Measurements from ENCODE around the gene KRTAP4-2. TPM values are rescaled to one million over a fixed set of nuclear protein-coding genes. Genes with fewer than 3 reads are reported as not detected.
"Not testable (repeated sequence)": the region's sequence is repeated elsewhere in the genome, so short reads cannot be mapped to it uniquely, and the experiment has no call there.

The KRTAP4-2 gene
- total RNA-seq, 5 donors from 2014 or later (not counting 1 experiment from before 2014, with no cell fraction given): not detected

DNA sequence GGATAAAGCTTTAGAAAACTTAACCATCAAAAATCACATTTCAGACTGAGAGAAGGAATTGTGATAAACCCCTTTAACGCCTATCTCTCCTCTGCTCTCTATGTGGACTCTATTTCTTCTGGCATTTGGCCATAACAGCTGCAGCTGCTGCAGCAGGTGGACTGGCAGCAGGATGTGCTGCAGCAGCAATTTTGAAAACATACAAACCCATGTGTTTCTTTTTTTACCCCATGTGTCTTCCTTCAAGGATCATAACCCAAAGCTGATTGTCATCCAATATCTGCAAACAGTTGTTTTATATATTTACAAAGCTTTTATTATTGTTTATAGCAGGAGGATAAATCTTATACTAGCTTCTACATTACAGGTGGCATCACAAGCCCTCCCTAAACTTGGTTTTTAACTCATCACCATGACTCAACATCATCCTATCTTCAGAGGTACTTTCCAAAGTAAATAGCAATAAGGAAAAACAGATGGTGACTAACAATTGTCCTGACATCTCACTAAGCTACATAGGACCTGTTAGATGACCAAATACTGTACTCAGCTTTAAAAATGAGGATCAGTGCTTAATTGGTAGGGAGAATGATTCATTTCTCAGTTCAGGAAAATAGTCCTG is 33.9 kb upstream of the KRTAP4-2 start:
- Histone ChIP-seq H3K36me3 (ENCODE audit: control insufficient read depth in 2 of 2, extremely low read depth in 1 of 2, insufficient read depth in 1 of 2, low read length in 1 of 2) (no peaks in the 10 kb centered on the region), H3K4me1 (ENCODE audit: control insufficient read depth in 1 of 2, extremely low read depth in 1 of 2, insufficient read depth in 2 of 2, low read length in 2 of 2) (no peaks in the 10 kb centered on the region), H3K27ac (ENCODE audit: low read length) (no peak overlapping the region), H3K4me3 (ENCODE audit: control insufficient read depth in 1 of 2, extremely low read depth in 1 of 2, low read length in 1 of 2) (no peak overlapping the region), H3K27me3 (replicated peaks in 1 of 2; ENCODE audit: control insufficient read depth in 2 of 2, extremely low read depth in 1 of 2, insufficient read depth in 2 of 2, low read length in 1 of 2) (peaks cover 0 to 22% of the 10 kb centered on the region in 2 experiments), H3K9me3 (no peaks in the 10 kb centered on the region)
- CTCF ChIA-PET: no interaction called here
- H3K9me3 Mint-ChIP-seq: no peaks in the 10 kb centered on the region
- DNase-seq (peak in 1 of 35 experiments; percentile 8), ATAC-seq (replicated peaks in 1 of 4) (no peak)
- H3K4me1 Mint-ChIP-seq: peaks cover 0 to 10% (median 2%) of the 10 kb centered on the region in 3 donors
- POLR2A ChIA-PET: no interaction called here
- peak overlapping the region in 1 of 2 donors; percentile 2 for H3K27ac Mint-ChIP-seq
- no CpG with 5 or more reads among the region's 1 CpG for WGBS (ENCODE audit: insufficient coverage)
- peaks cover 8 to 46% of the 10 kb centered on the region in 2 donors for H3K27me3 Mint-ChIP-seq
- H3K36me3 Mint-ChIP-seq: no peaks in the 10 kb centered on the region
- no peak overlapping the region for H3K4me3 Mint-ChIP-seq

DNA sequence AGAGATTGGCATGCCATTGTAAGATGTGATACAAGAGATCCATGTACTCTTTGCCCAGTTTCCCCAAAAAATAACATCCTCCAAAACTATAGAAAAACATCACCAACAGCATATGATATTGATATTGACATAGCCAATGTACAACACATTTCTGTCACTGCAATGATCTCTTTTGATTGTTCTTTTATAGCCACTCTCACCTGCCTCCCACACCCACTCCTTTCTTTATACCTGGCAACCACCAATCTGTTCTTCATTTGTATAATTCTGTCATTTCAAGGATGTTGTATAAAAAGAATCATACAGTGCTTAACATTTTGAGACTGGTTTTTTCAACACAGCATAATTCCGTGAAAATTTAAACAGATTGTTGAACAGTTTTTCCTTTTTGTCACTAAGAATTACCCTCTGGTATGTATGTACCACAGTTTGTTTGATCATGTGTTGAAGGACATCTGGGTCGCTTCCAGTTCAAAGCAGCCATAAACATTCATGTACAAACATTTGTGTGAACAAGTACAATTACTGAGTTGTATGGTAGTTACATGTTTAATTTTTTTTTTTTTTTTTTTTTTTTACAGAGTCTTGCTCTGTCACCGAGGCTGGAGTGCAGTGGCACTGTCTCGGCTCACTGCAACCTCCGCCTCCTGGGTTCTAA is 21.5 kb upstream of the KRTAP4-2 start:
- DNase-seq (no peak), ATAC-seq (replicated peaks in 1 of 4) (no peak)
- POLR2A ChIA-PET: no interaction called here
- H3K4me3 ChIP-seq (ENCODE audit: control insufficient read depth in 1 of 2, extremely low read depth in 1 of 2, low read length in 1 of 2): no peak overlapping the region
- Mint-ChIP-seq H3K27ac (no peak overlapping the region), H3K9me3 (peaks cover 0 to 7% (median 4%) of the 10 kb centered on the region in 3 donors), H3K4me3 (no peak overlapping the region), H3K36me3 (no peaks in the 10 kb centered on the region), H3K27me3 (no peaks in the 10 kb centered on the region), H3K4me1 (no peaks in the 10 kb centered on the region)
- H3K27me3 ChIP-seq (replicated peaks in 1 of 2; ENCODE audit: control insufficient read depth in 2 of 2, extremely low read depth in 1 of 2, insufficient read depth in 2 of 2, low read length in 1 of 2): no peaks in the 10 kb centered on the region
- H3K9me3 ChIP-seq: no peaks in the 10 kb centered on the region
- H3K4me1 ChIP-seq (ENCODE audit: control insufficient read depth in 1 of 2, extremely low read depth in 1 of 2, insufficient read depth in 2 of 2, low read length in 2 of 2): no peaks in the 10 kb centered on the region
- H3K27ac ChIP-seq (ENCODE audit: low read length): no peak overlapping the region
- WGBS (ENCODE audit: insufficient coverage): no CpG with 5 or more reads among the region's 5 CpGs
- no peaks in the 10 kb centered on the region for H3K36me3 ChIP-seq (ENCODE audit: control insufficient read depth in 2 of 2, extremely low read depth in 1 of 2, insufficient read depth in 1 of 2, low read length in 1 of 2)
- CTCF ChIA-PET: no interaction called here

DNA sequence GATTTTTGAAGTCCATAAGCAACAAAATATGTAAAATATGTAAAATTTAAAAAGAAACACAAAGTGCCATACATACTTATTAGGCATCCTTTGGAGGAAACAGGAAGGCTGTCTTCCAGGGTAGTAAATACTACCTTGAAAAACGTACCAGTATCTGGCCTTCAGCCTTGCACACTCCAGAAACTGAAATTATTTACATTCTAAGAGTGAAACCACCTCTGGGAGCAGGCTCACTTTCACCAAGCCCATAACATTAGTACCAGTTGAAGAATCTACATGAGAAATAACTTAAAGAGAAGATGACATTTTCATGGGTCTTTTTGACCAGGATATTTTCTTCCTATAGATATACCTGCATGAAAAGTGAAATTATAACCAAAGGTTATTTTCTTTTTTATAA is 18.0 kb upstream of the KRTAP4-2 start:
- POLR2A ChIA-PET: no interaction called here
- Mint-ChIP-seq H3K27me3 (peaks cover under 1 to 5% of the 10 kb centered on the region in 2 donors), H3K36me3 (no peaks in the 10 kb centered on the region), H3K27ac (no peak overlapping the region), H3K4me3 (no peak overlapping the region), H3K9me3 (peaks cover 0 to 7% (median 4%) of the 10 kb centered on the region in 3 donors), H3K4me1 (no peaks in the 10 kb centered on the region)
- CTCF ChIA-PET: interaction anchor here in 1 of 2 donors (0.5 kb wide), 1 partner anchor 98 kb away, joined by 3 read pairs; no protein-coding TSS in a partner anchor
- H3K4me3 ChIP-seq (ENCODE audit: control insufficient read depth in 1 of 2, extremely low read depth in 1 of 2, low read length in 1 of 2): no peak overlapping the region
- no peaks in the 10 kb centered on the region for H3K9me3 ChIP-seq
- DNase-seq (no peak), ATAC-seq (replicated peaks in 1 of 4) (no peak)
- no peaks in the 10 kb centered on the region for H3K4me1 ChIP-seq (ENCODE audit: control insufficient read depth in 1 of 2, extremely low read depth in 1 of 2, insufficient read depth in 2 of 2, low read length in 2 of 2)
- H3K27me3 ChIP-seq (replicated peaks in 1 of 2; ENCODE audit: control insufficient read depth in 2 of 2, extremely low read depth in 1 of 2, insufficient read depth in 2 of 2, low read length in 1 of 2): no peaks in the 10 kb centered on the region
- no CpG with 5 or more reads among the region's 1 CpG for WGBS (ENCODE audit: insufficient coverage)
- H3K36me3 ChIP-seq (ENCODE audit: control insufficient read depth in 2 of 2, extremely low read depth in 1 of 2, insufficient read depth in 1 of 2, low read length in 1 of 2): no peaks in the 10 kb centered on the region
- H3K27ac ChIP-seq (ENCODE audit: low read length): no peak overlapping the region

DNA sequence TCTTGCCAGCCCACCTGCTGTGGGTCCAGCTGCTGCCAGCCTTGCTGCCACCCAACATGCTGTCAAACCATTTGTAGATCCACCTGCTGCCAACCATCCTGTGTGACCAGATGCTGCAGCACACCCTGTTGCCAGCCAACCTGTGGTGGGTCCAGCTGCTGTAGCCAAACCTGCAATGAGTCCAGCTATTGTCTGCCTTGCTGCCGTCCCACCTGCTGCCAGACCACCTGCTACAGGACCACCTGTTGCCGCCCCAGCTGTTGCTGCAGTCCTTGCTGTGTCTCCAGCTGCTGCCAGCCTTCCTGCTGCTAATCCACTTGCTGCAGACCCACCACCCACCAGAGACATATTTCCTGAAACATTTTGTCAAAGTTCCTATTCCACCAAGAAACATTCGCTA is 12.3 kb upstream of the KRTAP4-2 start:
- Histone ChIP-seq H3K27ac (ENCODE audit: low read length) (no peak overlapping the region), H3K4me1 (ENCODE audit: control insufficient read depth in 1 of 2, extremely low read depth in 1 of 2, insufficient read depth in 2 of 2, low read length in 2 of 2) (no peaks in the 10 kb centered on the region), H3K9me3 (no peaks in the 10 kb centered on the region), H3K27me3 (replicated peaks in 1 of 2; ENCODE audit: control insufficient read depth in 2 of 2, extremely low read depth in 1 of 2, insufficient read depth in 2 of 2, low read length in 1 of 2) (peaks cover 2 to 10% of the 10 kb centered on the region in 2 experiments), H3K36me3 (ENCODE audit: control insufficient read depth in 2 of 2, extremely low read depth in 1 of 2, insufficient read depth in 1 of 2, low read length in 1 of 2) (no peaks in the 10 kb centered on the region), H3K4me3 (ENCODE audit: control insufficient read depth in 1 of 2, extremely low read depth in 1 of 2, low read length in 1 of 2) (no peak overlapping the region)
- DNase-seq: no peak
- no peaks in the 10 kb centered on the region for H3K9me3 Mint-ChIP-seq
- no peaks in the 10 kb centered on the region for H3K36me3 Mint-ChIP-seq
- H3K27ac Mint-ChIP-seq: no peak overlapping the region
- ChIA-PET POLR2A (no interaction called here), CTCF (no interaction called here)
- H3K4me1 Mint-ChIP-seq: peaks cover 0 to 8% (median 0%) of the 10 kb centered on the region in 3 donors
- ATAC-seq (replicated peaks in 1 of 4): no peak
- H3K27me3 Mint-ChIP-seq: peaks cover 19 to 29% of the 10 kb centered on the region in 2 donors
- H3K4me3 Mint-ChIP-seq: no peak overlapping the region
- 94% methylated on average over 3 of the region's 3 CpGs for WGBS (ENCODE audit: insufficient coverage)

DNA sequence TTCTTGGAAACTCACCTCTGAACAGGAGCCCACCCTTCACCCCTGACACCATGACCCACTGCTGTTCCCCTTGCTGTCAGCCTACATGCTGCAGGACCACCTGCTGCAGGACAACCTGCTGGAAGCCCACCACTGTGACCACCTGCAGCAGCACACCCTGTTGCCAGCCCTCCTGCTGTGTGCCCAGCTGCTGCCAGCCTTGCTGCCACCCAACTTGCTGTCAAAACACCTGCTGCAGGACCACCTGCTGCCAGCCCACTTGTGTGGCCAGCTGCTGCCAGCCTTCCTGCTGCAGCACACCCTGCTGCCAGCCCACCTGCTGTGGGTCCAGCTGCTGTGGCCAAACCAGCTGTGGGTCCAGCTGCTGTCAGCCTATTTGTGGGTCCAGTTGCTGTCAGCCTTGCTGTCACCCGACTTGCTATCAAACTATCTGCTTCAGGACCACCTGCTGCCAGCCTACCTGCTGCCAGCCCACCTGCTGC is 11.9 kb upstream of the KRTAP4-2 start, which contains the start of gene KRTAP9-1:
TSS of gene KRTAP9-1 (plus strand) at position 51 of the 482 bp plus-strand sequence. CDS start at position 51, 0 bp downstream.
- H3K4me1 ChIP-seq (ENCODE audit: control insufficient read depth in 1 of 2, extremely low read depth in 1 of 2, insufficient read depth in 2 of 2, low read length in 2 of 2); H3K4me3 ChIP-seq (ENCODE audit: control insufficient read depth in 1 of 2, extremely low read depth in 1 of 2, low read length in 1 of 2); H3K4me1 Mint-ChIP-seq; ATAC-seq (replicated peaks in 1 of 4); H3K4me3 Mint-ChIP-seq; H3K27ac Mint-ChIP-seq; H3K27ac ChIP-seq (ENCODE audit: low read length); H3K9me3 ChIP-seq; H3K36me3 Mint-ChIP-seq; DNase-seq; CTCF ChIA-PET; H3K9me3 Mint-ChIP-seq; POLR2A ChIA-PET; H3K36me3 ChIP-seq (ENCODE audit: control insufficient read depth in 2 of 2, extremely low read depth in 1 of 2, insufficient read depth in 1 of 2, low read length in 1 of 2): not testable (repeated sequence)
- H3K27me3 ChIP-seq (replicated peaks in 1 of 2; ENCODE audit: control insufficient read depth in 2 of 2, extremely low read depth in 1 of 2, insufficient read depth in 2 of 2, low read length in 1 of 2): peaks cover 2 to 10% of the 10 kb centered on the region in 2 experiments
- 40% methylated on average over 1 of the region's 1 CpG for WGBS (ENCODE audit: insufficient coverage)
- peaks cover 19 to 29% of the 10 kb centered on the region in 2 donors for H3K27me3 Mint-ChIP-seq

DNA sequence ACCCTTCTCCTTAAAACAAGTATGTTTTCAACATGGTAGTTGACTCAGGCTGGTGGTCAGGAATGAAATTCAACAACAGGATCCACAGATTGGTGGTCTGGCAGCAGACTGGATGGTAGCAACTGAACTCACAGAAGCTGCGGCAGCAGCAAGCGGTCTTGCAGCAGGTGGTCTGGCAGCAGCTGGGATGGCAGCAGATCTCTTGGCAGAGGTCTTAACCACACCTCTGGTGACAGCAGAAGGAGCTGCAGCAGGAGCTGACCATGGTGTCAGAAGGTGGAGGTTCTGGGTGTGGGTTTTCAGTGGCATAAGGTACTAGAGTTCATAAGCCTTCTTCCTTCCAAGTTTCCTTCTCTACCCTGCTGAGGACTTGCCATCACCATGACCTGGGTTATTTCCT is 8.9 kb upstream of the KRTAP4-2 start:
- Histone ChIP-seq H3K27ac (ENCODE audit: low read length) (no peak overlapping the region), H3K4me3 (ENCODE audit: control insufficient read depth in 1 of 2, extremely low read depth in 1 of 2, low read length in 1 of 2) (no peak overlapping the region), H3K9me3 (no peaks in the 10 kb centered on the region), H3K27me3 (replicated peaks in 1 of 2; ENCODE audit: control insufficient read depth in 2 of 2, extremely low read depth in 1 of 2, insufficient read depth in 2 of 2, low read length in 1 of 2) (peaks cover 2 to 10% of the 10 kb centered on the region in 2 experiments), H3K36me3 (ENCODE audit: control insufficient read depth in 2 of 2, extremely low read depth in 1 of 2, insufficient read depth in 1 of 2, low read length in 1 of 2) (no peaks in the 10 kb centered on the region), H3K4me1 (ENCODE audit: control insufficient read depth in 1 of 2, extremely low read depth in 1 of 2, insufficient read depth in 2 of 2, low read length in 2 of 2) (no peaks in the 10 kb centered on the region)
- H3K36me3 Mint-ChIP-seq: no peaks in the 10 kb centered on the region
- no peak overlapping the region for H3K27ac Mint-ChIP-seq
- DNase-seq: no peak
- POLR2A ChIA-PET: no interaction called here
- CTCF ChIA-PET: no interaction called here
- 83% methylated on average over 2 of the region's 2 CpGs for WGBS (ENCODE audit: insufficient coverage)
- peaks cover 0 to 8% (median 0%) of the 10 kb centered on the region in 3 donors for H3K4me1 Mint-ChIP-seq
- H3K4me3 Mint-ChIP-seq: no peak overlapping the region
- H3K9me3 Mint-ChIP-seq: no peaks in the 10 kb centered on the region
- H3K27me3 Mint-ChIP-seq: peaks cover 19 to 34% of the 10 kb centered on the region in 2 donors
- no peak for ATAC-seq (replicated peaks in 1 of 4)
